SH-SY5Y (cell line): Measurements from ENCODE around the gene SDK1.

Experiments
- GATA2 ChIP-seq: IDR thresholded peaks from 2 replicates; pipeline ENCODE4 v1.6.1; 2011; ENCODE audit warnings: mild to moderate bottlenecking, low read depth, low read length
- GATA3 ChIP-seq: IDR thresholded peaks from 2 replicates; pipeline ENCODE4 v1.6.1; 2011; ENCODE audit warnings: low read depth, mild to moderate bottlenecking, low read length, moderate library complexity

GRCh38 chr7:4178416-4178815 lies 877.4 kb downstream of the SDK1 start:
- TF ChIP-seq GATA2 (no peak), GATA3 (no peak)
